ENCODE data around the gene OR4C11.

DNA sequence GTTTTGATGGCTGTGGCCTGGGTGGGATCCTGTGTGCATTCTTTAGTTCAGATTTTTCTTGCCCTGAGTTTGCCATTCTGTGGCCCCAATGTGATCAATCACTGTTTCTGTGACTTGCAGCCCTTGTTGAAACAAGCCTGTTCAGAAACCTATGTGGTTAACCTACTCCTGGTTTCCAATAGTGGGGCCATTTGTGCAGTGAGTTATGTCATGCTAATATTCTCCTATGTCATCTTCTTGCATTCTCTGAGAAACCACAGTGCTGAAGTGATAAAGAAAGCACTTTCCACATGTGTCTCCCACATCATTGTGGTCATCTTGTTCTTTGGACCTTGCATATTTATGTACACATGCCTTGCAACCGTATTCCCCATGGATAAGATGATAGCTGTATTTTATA, 34.9 kb downstream of the OR4C11 start:
- TF ChIP-seq, protein P1, sequence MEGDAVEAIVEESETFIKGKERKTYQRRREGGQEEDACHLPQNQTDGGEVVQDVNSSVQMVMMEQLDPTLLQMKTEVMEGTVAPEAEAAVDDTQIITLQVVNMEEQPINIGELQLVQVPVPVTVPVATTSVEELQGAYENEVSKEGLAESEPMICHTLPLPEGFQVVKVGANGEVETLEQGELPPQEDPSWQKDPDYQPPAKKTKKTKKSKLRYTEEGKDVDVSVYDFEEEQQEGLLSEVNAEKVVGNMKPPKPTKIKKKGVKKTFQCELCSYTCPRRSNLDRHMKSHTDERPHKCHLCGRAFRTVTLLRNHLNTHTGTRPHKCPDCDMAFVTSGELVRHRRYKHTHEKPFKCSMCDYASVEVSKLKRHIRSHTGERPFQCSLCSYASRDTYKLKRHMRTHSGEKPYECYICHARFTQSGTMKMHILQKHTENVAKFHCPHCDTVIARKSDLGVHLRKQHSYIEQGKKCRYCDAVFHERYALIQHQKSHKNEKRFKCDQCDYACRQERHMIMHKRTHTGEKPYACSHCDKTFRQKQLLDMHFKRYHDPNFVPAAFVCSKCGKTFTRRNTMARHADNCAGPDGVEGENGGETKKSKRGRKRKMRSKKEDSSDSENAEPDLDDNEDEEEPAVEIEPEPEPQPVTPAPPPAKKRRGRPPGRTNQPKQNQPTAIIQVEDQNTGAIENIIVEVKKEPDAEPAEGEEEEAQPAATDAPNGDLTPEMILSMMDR (IDR thresholded peaks at IDR 0.05), result no peak
- TF ChIP-seq POLR2A (IDR thresholded peaks at IDR 0.05), result no peak

Measured in esophagus squamous epithelium (tissue), 4 donors.